ENCODE measurements around the gene HDLBP. TPM values are rescaled to one million over a fixed set of nuclear protein-coding genes. Genes with fewer than 3 reads are reported as not detected.

Gene HDLBP
- total RNA-seq, 1 experiment from 2014 or later: 510 TPM

DNA sequence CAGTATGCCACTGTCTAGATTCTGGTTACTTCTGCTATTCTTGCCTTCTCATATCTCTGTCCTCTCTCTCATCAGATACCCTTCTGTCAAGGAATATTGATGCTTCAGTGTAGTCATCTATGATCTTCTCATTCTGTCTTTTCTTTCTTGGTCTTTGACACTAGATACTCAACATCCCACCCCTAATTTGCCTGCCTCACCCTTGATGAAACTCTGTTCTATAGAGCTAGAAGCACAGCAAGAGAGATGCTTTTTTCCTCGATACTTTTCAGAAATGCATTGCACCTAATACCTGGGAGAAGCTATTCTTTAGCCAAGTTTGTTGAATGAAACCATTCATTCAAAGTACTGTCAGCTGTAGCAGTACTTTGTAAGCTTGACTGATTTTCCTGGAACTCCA, 9.8 kb upstream of the HDLBP start:
- POLR2A ChIA-PET (ENCODE audit: low non-redundant PET): no interaction called here
- H3K36me3 ChIP-seq (ENCODE audit: insufficient read depth, low read length, poor library complexity, severe bottlenecking): peaks cover 56% of the 10 kb centered on the region
- H3K27me3 ChIP-seq (replicated peaks; ENCODE audit: insufficient read depth, low read depth, low read length, poor library complexity): no peaks in the 10 kb centered on the region
- no peak for DNase-seq (ENCODE audit: low spot score)
- TF ChIP-seq EZH2 (IDR thresholded peaks at IDR 0.05; ENCODE audit: borderline replicate concordance, low read depth, low read length, poor library complexity, severe bottlenecking): no peak
- TF ChIP-seq, protein P1, sequence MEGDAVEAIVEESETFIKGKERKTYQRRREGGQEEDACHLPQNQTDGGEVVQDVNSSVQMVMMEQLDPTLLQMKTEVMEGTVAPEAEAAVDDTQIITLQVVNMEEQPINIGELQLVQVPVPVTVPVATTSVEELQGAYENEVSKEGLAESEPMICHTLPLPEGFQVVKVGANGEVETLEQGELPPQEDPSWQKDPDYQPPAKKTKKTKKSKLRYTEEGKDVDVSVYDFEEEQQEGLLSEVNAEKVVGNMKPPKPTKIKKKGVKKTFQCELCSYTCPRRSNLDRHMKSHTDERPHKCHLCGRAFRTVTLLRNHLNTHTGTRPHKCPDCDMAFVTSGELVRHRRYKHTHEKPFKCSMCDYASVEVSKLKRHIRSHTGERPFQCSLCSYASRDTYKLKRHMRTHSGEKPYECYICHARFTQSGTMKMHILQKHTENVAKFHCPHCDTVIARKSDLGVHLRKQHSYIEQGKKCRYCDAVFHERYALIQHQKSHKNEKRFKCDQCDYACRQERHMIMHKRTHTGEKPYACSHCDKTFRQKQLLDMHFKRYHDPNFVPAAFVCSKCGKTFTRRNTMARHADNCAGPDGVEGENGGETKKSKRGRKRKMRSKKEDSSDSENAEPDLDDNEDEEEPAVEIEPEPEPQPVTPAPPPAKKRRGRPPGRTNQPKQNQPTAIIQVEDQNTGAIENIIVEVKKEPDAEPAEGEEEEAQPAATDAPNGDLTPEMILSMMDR (conservative IDR thresholded peaks at IDR 0.05; ENCODE audit: low read depth, low read length): no peak
- intact Hi-C loops (cut with micrococcal nuclease; ENCODE audit: unreplicated experiment): no loop called here
- no peaks in the 10 kb centered on the region for H3K9me3 ChIP-seq (ENCODE audit: low read depth, low read length, poor library complexity, severe bottlenecking)
- CTCF ChIA-PET: no interaction called here
- H3K4me3 ChIP-seq (ENCODE audit: low read depth, low read length, poor library complexity, severe bottlenecking): no peak overlapping the region
- no TSS peak for BruUV-seq (replicated peaks)
- H3K4me1 ChIP-seq (ENCODE audit: insufficient read depth, low read length, poor library complexity, severe bottlenecking): peaks cover 13% of the 10 kb centered on the region
- no peak overlapping the region for H3K27ac ChIP-seq (ENCODE audit: low read depth, low read length, poor library complexity, severe bottlenecking)

DNA sequence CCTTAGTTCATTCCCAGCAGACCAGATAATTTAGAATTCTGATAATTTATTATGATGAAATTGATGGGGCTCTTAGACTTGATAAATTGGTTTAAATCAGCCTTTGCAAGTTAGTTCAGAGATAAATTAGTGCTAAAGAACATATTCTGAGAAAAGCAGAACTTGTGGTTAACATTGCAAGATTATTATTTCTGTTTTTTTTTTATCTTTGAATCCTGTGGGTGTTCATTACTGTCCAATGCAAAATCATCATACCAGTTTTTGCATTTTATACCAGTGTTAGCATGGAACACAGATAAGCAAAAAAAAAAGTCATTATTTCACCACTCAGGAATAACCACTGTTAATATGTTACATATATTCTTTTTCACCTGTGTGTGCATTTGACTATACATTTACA, 9.3 kb upstream of the HDLBP start:
- intact Hi-C loops (cut with micrococcal nuclease; ENCODE audit: unreplicated experiment): no loop called here
- POLR2A ChIA-PET (ENCODE audit: low non-redundant PET): no interaction called here
- Histone ChIP-seq H3K4me1 (ENCODE audit: insufficient read depth, low read length, poor library complexity, severe bottlenecking) (peaks cover 17% of the 10 kb centered on the region), H3K27me3 (replicated peaks; ENCODE audit: insufficient read depth, low read depth, low read length, poor library complexity) (no peaks in the 10 kb centered on the region), H3K27ac (ENCODE audit: low read depth, low read length, poor library complexity, severe bottlenecking) (no peak overlapping the region), H3K9me3 (ENCODE audit: low read depth, low read length, poor library complexity, severe bottlenecking) (no peaks in the 10 kb centered on the region), H3K36me3 (ENCODE audit: insufficient read depth, low read length, poor library complexity, severe bottlenecking) (peaks cover 53% of the 10 kb centered on the region), H3K4me3 (ENCODE audit: low read depth, low read length, poor library complexity, severe bottlenecking) (no peak overlapping the region)
- CTCF ChIA-PET: no interaction called here
- TF ChIP-seq, protein P1 (conservative IDR thresholded peaks at IDR 0.05; ENCODE audit: low read depth, low read length): no peak
- no peak for TF ChIP-seq EZH2 (IDR thresholded peaks at IDR 0.05; ENCODE audit: borderline replicate concordance, low read depth, low read length, poor library complexity, severe bottlenecking)
- no TSS peak for BruUV-seq (replicated peaks)
- no peak for DNase-seq (ENCODE audit: low spot score)

DNA sequence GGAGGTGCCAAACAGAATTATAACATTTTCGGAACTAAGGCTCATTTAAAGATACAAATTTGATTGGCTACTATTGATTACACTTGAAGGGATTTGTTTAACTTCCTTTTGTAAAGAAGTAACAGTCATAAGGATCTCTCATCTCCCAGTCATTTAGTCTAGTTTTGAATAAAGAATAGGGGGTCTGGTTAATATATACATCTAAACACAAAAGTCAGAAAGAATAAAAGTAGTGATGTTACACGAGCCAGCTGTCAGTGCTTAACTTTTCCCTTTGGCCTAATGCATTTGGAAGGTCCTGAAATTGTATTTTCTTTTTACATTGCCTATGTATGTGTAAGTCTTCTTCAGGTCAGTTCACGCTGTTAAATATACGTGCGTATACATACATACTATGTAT, 8.3 kb upstream of the HDLBP start:
- H3K27me3 ChIP-seq (replicated peaks; ENCODE audit: insufficient read depth, low read depth, low read length, poor library complexity): no peaks in the 10 kb centered on the region
- ChIA-PET POLR2A (ENCODE audit: low non-redundant PET) (no interaction called here), CTCF (no interaction called here)
- no peaks in the 10 kb centered on the region for H3K9me3 ChIP-seq (ENCODE audit: low read depth, low read length, poor library complexity, severe bottlenecking)
- no peak overlapping the region for H3K4me3 ChIP-seq (ENCODE audit: low read depth, low read length, poor library complexity, severe bottlenecking)
- intact Hi-C loops (cut with micrococcal nuclease; ENCODE audit: unreplicated experiment): no loop called here
- peaks cover 47% of the 10 kb centered on the region for H3K36me3 ChIP-seq (ENCODE audit: insufficient read depth, low read length, poor library complexity, severe bottlenecking)
- no peak for DNase-seq (ENCODE audit: low spot score)
- H3K27ac ChIP-seq (ENCODE audit: low read depth, low read length, poor library complexity, severe bottlenecking): no peak overlapping the region
- peaks cover 27% of the 10 kb centered on the region for H3K4me1 ChIP-seq (ENCODE audit: insufficient read depth, low read length, poor library complexity, severe bottlenecking)
- TF ChIP-seq, protein P1 (conservative IDR thresholded peaks at IDR 0.05; ENCODE audit: low read depth, low read length): no peak
- no peak for TF ChIP-seq EZH2 (IDR thresholded peaks at IDR 0.05; ENCODE audit: borderline replicate concordance, low read depth, low read length, poor library complexity, severe bottlenecking)
- no TSS peak for BruUV-seq (replicated peaks)
